K562 (cell line): ENCODE measurements around the gene HCRT. TPM values are rescaled to one million over a fixed set of nuclear protein-coding genes. Genes with fewer than 3 reads are reported as not detected.
A peak's percentile ranks its signal among the peaks of the same experiment; 100 is the strongest.

Experiments
- ATF7 ChIP-seq: fragments of 450-650 bp; IDR thresholded peaks from 2 replicates; pipeline ENCODE4 v1.7.1; 2014; ENCODE audit warnings: mild to moderate bottlenecking, moderate library complexity
- BRF1 ChIP-seq: IDR thresholded peaks from 3 replicates; pipeline ENCODE4 v1.6.1; 2011; ENCODE audit warnings: borderline replicate concordance, mild to moderate bottlenecking; ENCODE audit not compliant: insufficient read length; ENCODE audit errors: extremely low read depth
- CCNT2 ChIP-seq: IDR thresholded peaks from 2 replicates; pipeline ENCODE4 v1.6.1; 2011; ENCODE audit warnings: borderline replicate concordance, low read depth, mild to moderate bottlenecking, moderate library complexity, mixed read lengths, low read length; ENCODE audit not compliant: insufficient read length; ENCODE audit errors: extremely low read depth
- E2F1 ChIP-seq: sonication (generic); formaldehyde crosslinking; IDR thresholded peaks from 2 replicates; pipeline ENCODE4 v1.8.1; 2023; ENCODE audit warnings: mild to moderate bottlenecking, missing genetic modification reagents, moderate library complexity
- ETS1 ChIP-seq: conservative IDR thresholded peaks from 2 replicates; pipeline ENCODE4 v1.6.1; 2011; ENCODE audit warnings: low read depth, mild to moderate bottlenecking, low read length; ENCODE audit not compliant: control insufficient read depth
- ETS2 ChIP-seq: IDR thresholded peaks from 2 replicates; pipeline ENCODE4 v1.6.1; 2016; ENCODE audit warnings: borderline replicate concordance, missing genetic modification characterization, mild to moderate bottlenecking, moderate library complexity, missing compliant biosample characterization; ENCODE audit not compliant: poor library complexity, severe bottlenecking
- FOXM1 ChIP-seq, 2 experiments: fragments of 450-650 bp in 1 of 2; sonication (generic) in 1 of 2; formaldehyde crosslinking in 1 of 2; IDR thresholded peaks; 2 replicates each; pipeline versions ENCODE4 v1.6.1 to v1.9.0; 2017 to 2022; ENCODE audit warnings: low read depth in 2 of 2, mild to moderate bottlenecking in 2 of 2, missing genetic modification reagents in 1 of 2, moderate library complexity in 1 of 2
- FUS ChIP-seq: fragments of 200-400 bp; formaldehyde crosslinking; optimal IDR thresholded peaks from 2 replicates; pipeline ENCODE3; 2017; ENCODE audit warnings: low read depth, low read length
- GABPB2 ChIP-seq: fragments of 250-450 bp; sonication (Bioruptor Pico); conservative IDR thresholded peaks from 2 replicates; pipeline ENCODE4 v1.5.1; 2021; ENCODE audit warnings: mild to moderate bottlenecking
- HBP1 ChIP-seq: fragments of 450-650 bp; formaldehyde crosslinking; IDR thresholded peaks from 2 replicates; pipeline ENCODE4 v1.4.0; 2022; ENCODE audit warnings: missing genetic modification characterization
- HCFC1 ChIP-seq: IDR thresholded peaks from 2 replicates; pipeline ENCODE4 v1.6.1; 2012; ENCODE audit warnings: low read depth, low read length, improper control_type of control experiment
- HIVEP1 ChIP-seq: fragments of 250-450 bp; sonication (Bioruptor Pico); IDR thresholded peaks from 2 replicates; pipeline ENCODE4 v1.4.0; 2020; ENCODE audit warnings: mild to moderate bottlenecking
- HOXB6 ChIP-seq: fragments of 250-450 bp; sonication (Bioruptor Pico); IDR thresholded peaks from 2 replicates; pipeline ENCODE4 v1.5.1; 2022; ENCODE audit warnings: mild to moderate bottlenecking, borderline replicate concordance
- L3MBTL2 ChIP-seq: fragments of 450-650 bp; IDR thresholded peaks from 2 replicates; pipeline ENCODE4 v1.6.1; 2016; ENCODE audit warnings: mild to moderate bottlenecking, moderate library complexity
- PHF8 ChIP-seq: fragments of 200-600 bp; sonication (generic); IDR thresholded peaks from 2 replicates; pipeline ENCODE4 v1.6.1; 2012; ENCODE audit warnings: mixed run types, mild to moderate bottlenecking, inconsistent platforms, low read length, moderate library complexity, borderline replicate concordance
- PHTF2 ChIP-seq: fragments of 250-450 bp; sonication (Bioruptor Pico); IDR thresholded peaks from 2 replicates; pipeline ENCODE4 v1.5.0; 2021; ENCODE audit warnings: mild to moderate bottlenecking
- RB1 ChIP-seq: fragments of 450-650 bp; IDR thresholded peaks from 2 replicates; pipeline ENCODE4 v1.6.1; 2017; ENCODE audit warnings: low read depth, mild to moderate bottlenecking
- SAP30 ChIP-seq: fragments of 200-600 bp; sonication (generic); IDR thresholded peaks from 2 replicates; pipeline ENCODE4 v1.6.1; 2012; ENCODE audit warnings: borderline replicate concordance, low read depth, mild to moderate bottlenecking, moderate library complexity, low read length, control low read depth, inconsistent platforms; ENCODE audit not compliant: insufficient read depth, poor library complexity, severe bottlenecking
- SRSF1 ChIP-seq: fragments of 200-400 bp; formaldehyde crosslinking; IDR thresholded peaks from 2 replicates; pipeline ENCODE4 v1.6.1; 2017; ENCODE audit warnings: mild to moderate bottlenecking, low read depth, low read length, moderate library complexity
- U2AF1 ChIP-seq: fragments of 200-400 bp; formaldehyde crosslinking; optimal IDR thresholded peaks from 2 replicates; pipeline ENCODE3; 2017; ENCODE audit warnings: mild to moderate bottlenecking, low read depth, low read length, moderate library complexity
- ZFP1 ChIP-seq: fragments of 450-650 bp; formaldehyde crosslinking; IDR thresholded peaks from 2 replicates; pipeline ENCODE4 v1.4.0; 2020; ENCODE audit warnings: mild to moderate bottlenecking, mixed read lengths
- ZNF589 ChIP-seq: fragments of 200-800 bp; sonication (Bioruptor generic); IDR thresholded peaks from 2 replicates; pipeline ENCODE4 v1.6.1; 2016; ENCODE audit warnings: low read depth, missing genetic modification characterization, missing compliant biosample characterization
- ZNF830 ChIP-seq: fragments of 250-450 bp; sonication (Bioruptor Pico); IDR thresholded peaks from 2 replicates; pipeline ENCODE4 v1.5.0; 2021; ENCODE audit warnings: mild to moderate bottlenecking
- polyA plus RNA-seq, 8 experiments: library from polyadenylated mRNA; depleted of rRNA in 4 of 8; stranded (reverse) in 5 of 8; unstranded in 3 of 8; fragments of >200 nt; fragmentation: Nextera tagmentation in 2 of 8; fragmentation: Illumina TruSeq in 1 of 8; extraction: Ambion mirVana in 2 of 8; extraction: Trizol in 1 of 8; gene quantifications; 2 replicates each; pipeline versions ENCODE4 v1.2.1 to v1.2.3, GENCODE V29; 2011 to 2014; ENCODE audit warnings: inconsistent platforms in 1 of 8, missing spikeins in 1 of 8
- total RNA-seq, 7 experiments: library from RNA; depleted of rRNA in 6 of 7; stranded (reverse); fragments of >200 nt in 6 of 7; fragmentation: Illumina TruSeq in 2 of 7; extraction: Trizol in 2 of 7; gene quantifications; 2 replicates each; pipeline versions ENCODE4 v1.2.1 to v1.2.3, GENCODE V29; 2011 to 2021; ENCODE audit warnings: low replicate concordance in 1 of 7

The HCRT gene
- total and polyA plus RNA-seq, 9 of the 15 experiments (the other 6 are each of a cell fraction or from before 2014, with no cell fraction given): not detected

GRCh38 chr17:42183741-42184711, 1.2 kb downstream of the HCRT start (continued):
- TF ChIP-seq FOXM1 (IDR thresholded peaks at IDR 0.05; ENCODE audit: low read depth): no peak
- no peak for TF ChIP-seq FOXM1 (CRISPR knock-in tag; IDR thresholded peaks at IDR 0.05; ENCODE audit: low read depth)
- TF ChIP-seq ZFP1: no peak
- peak; percentile 54 for TF ChIP-seq HCFC1
- peak; percentile 72 for TF ChIP-seq ETS1
- peak; percentile 39 for TF ChIP-seq SAP30
- TF ChIP-seq FUS: peak; percentile 84
- peak; percentile 57 for TF ChIP-seq U2AF1
- TF ChIP-seq BRF1: no peak
- peak; percentile 84; the same call in 1 of the 2 replicates for TF ChIP-seq ZNF589 (CRISPR knock-in tag)
- 0 out of 2 replicates have a peak, but pooled peaks have one; percentile 62 for TF ChIP-seq E2F1
- TF ChIP-seq PHTF2 (CRISPR knock-in tag): no peak
- TF ChIP-seq CCNT2: peak; percentile 77
- TF ChIP-seq SRSF1: no peak
- TF ChIP-seq PHF8: peak; percentile 77; the same call in 1 of the 2 replicates
- TF ChIP-seq ETS2 (tag): peak; percentile 54
- TF ChIP-seq HBP1 (CRISPR knock-in tag): 0 out of 2 replicates have a peak, but pooled peaks have one; percentile 43
- peak; percentile 84 for TF ChIP-seq ZNF830
- peak; percentile 96 for TF ChIP-seq RB1
- peak; percentile 47; the same call in 1 of the 2 replicates for TF ChIP-seq ATF7
- TF ChIP-seq GABPB2: no peak
- TF ChIP-seq HOXB6 (CRISPR knock-in tag): no peak
- TF ChIP-seq L3MBTL2: peak; percentile 99
- TF ChIP-seq HIVEP1 (CRISPR knock-in tag): peak; percentile 47; the same call in 1 of the 2 replicates
